AG09319 (cell line): ENCODE measurements around the gene FEN1.

ENCODE experiments used
- DNase-seq: peaks from one replicate; pipeline ENCODE4 v3.0.0-alpha.2; 2010; ENCODE audit warnings: low read depth; ENCODE audit errors: extremely low read depth
- TF ChIP-seq, protein P1 (sequence below): IDR thresholded peaks from 2 replicates; pipeline ENCODE4 v1.5.1; 2011; ENCODE audit warnings: low read depth, mild to moderate bottlenecking, inconsistent platforms, low read length, moderate library complexity

The FEN1 gene

DNA sequence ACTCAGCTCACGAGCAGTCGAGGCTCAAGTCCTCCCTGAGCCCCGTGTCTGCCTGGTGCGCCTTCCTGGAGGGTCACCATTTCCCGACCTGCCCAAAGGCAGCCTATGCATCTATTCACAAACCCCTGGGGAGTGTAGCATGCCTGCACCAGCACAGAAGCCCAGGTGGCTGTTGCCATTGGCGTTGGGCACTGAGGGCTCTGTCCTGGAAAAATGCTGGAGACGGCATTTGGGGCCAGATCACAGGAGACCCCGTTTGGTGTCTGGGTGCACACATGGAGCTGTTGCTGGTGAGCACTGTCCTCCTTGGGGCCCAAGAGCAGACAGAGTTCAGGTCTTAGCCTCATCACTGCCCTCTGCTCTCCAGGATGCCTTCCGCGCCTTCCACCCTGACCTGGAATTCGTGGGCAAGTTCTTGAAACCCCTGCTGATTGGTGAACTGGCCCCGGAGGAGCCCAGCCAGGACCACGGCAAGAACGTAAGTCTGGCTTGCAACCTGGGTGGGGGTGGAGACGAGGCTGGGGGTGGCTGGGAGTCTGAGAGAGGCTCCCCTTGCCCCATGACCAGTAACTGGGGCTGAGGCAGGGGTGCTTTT lies 44.8 kb downstream of the FEN1 start:
- DNase-seq, result no peak
- TF ChIP-seq, protein P1, sequence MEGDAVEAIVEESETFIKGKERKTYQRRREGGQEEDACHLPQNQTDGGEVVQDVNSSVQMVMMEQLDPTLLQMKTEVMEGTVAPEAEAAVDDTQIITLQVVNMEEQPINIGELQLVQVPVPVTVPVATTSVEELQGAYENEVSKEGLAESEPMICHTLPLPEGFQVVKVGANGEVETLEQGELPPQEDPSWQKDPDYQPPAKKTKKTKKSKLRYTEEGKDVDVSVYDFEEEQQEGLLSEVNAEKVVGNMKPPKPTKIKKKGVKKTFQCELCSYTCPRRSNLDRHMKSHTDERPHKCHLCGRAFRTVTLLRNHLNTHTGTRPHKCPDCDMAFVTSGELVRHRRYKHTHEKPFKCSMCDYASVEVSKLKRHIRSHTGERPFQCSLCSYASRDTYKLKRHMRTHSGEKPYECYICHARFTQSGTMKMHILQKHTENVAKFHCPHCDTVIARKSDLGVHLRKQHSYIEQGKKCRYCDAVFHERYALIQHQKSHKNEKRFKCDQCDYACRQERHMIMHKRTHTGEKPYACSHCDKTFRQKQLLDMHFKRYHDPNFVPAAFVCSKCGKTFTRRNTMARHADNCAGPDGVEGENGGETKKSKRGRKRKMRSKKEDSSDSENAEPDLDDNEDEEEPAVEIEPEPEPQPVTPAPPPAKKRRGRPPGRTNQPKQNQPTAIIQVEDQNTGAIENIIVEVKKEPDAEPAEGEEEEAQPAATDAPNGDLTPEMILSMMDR, result no peak

DNA sequence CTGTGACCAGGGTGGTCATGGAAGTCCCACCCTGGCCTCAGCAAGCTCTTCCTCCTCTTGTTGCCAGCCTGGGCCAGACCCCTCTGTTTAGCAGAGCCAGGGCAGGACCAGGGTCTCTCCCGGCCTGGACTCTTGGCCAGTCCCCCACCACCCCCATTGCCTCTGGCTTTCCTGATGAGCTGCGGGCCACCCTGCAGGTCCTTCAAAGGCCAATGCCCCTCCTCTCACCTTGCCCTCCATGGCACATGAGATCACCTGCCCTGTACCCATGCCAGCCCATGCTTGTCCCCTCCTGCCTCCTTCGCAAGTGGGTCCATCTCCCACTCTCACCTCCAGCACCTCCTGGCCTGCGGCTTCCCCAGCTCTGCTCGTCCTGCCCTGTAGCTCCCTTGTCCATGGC lies 45.8 kb downstream of the FEN1 start:
- DNase-seq, result no peak
- TF ChIP-seq, protein P1, result no peak

DNA sequence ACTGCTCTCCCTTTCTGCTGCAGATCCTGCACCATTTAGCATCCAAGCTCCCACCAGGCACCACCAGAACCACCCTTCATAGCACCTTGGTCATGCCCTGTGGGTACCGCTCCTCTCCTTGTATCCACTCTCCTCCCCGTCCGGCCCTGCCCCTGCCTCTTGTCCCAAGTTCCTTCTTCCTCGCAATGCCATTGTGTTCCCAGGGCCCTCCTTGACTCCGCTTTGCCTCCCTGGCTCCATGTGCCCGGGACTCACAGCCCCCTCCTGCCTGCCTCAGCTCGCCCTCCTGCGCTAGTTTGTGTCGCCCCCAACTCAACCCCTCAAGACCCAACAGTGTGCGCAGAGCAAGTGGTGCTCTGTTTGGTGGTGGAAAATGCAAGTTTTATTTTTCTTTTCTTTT lies 46.2 kb downstream of the FEN1 start:
- TF ChIP-seq, protein P1, result no peak
- no peak for DNase-seq

DNA sequence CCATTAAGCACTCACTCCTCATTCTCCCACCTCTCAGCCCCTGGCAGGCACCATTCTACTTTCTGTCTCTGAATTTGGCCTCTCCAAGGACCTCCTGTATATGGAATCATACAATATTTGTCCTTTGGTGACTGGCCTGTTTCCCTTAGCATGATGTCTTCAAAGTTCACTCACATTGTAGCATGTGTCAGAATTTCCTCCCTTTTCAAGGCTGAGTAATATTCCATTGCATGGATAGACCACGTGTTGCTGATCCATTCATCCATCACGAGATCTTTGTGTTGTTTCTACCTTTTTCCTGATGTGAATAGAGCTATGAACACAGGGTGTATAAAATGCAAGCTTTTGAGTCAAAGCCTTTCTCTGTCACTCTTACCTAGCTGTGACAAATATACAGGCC lies 47.0 kb downstream of the FEN1 start:
- no peak for DNase-seq
- TF ChIP-seq, protein P1, result no peak

DNA sequence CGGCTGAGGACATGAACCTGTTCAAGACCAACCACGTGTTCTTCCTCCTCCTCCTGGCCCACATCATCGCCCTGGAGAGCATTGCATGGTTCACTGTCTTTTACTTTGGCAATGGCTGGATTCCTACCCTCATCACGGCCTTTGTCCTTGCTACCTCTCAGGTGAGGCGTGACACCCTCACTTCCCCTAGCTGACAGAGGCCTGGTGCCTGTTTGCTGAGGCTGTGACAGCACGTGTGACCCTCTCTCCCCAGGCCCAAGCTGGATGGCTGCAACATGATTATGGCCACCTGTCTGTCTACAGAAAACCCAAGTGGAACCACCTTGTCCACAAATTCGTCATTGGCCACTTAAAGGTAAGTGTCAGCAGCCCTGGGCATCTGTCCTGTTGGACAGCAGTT lies 47.7 kb downstream of the FEN1 start:
- TF ChIP-seq, protein P1, result no peak
- DNase-seq, result no peak

DNA sequence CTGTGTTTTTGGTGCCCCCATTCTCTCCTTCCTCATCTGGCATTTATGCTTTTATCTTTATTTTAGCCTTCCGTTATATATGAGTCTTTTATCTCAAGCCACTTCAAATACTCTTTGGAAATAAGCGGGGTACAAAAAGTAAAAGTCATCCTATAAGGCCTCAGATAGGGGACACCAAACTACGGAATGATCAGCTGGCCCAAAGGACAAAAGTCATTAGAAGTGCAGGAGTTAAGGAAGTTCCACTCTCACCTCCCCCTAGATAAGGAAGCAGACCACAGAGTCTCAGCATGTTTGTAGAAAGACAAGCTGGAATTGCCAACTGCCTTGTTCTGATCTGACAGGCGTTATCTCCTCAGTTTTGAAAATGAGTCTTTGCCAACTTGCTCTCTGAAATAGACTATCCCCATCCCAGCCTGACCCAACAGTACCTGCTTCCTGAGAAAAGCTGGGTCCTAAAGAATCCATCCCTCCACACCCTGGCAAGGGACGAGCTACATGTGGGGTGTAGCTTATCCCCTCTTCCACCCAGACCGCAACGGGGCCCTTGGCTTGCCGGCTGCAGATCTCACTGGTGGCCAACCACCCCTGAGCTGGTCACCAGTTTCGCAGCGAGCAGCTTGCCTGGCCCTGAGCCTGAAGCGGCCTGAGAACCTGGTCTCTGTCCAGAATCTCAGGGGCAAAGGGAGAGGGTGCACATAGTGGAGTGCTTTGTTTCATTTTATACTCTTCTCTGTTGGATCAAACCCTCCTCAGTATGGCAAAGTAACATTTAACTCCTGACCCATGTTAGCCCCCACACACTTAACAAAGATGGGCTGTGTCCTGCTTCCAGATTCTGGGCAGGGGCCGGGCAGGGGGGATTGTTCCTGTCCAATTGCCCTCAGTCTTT lies 49.2 kb downstream of the FEN1 start:
- DNase-seq, result no peak
- TF ChIP-seq, protein P1, result no peak

DNA sequence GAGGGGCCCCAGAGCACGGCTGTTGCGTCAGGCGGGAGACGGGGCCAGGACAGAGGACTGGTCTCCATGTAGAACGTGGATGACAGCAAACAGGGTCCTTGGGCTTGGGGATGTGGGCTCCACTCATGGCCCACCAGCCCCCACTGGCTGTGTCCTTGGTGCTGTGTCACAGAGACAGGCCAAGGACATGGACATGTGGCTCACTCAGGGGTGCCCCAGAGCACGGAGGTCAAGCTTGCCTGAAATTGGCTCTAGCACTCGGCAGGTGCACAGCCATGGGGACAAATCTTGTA lies 49.8 kb downstream of the FEN1 start:
- TF ChIP-seq, protein P1, result no peak
- DNase-seq, result no peak
